HG03064 (cell line): ENCODE measurements around the gene FMNL2.

ENCODE experiments used
- ATAC-seq: cut with Tn5 transposase; IDR thresholded peaks from one replicate; pipeline ENCODE4 v1.9.1; 2021; ENCODE audit warnings: low read depth; ENCODE audit not compliant: unreplicated experiment

The FMNL2 gene

GRCh38 chr2:152565884-152566727, 231.1 kb downstream of the FMNL2 start:
- ATAC-seq, result peak; percentile 71

GRCh38 chr2:152566728-152567069, 231.7 kb downstream of the FMNL2 start:
- peak; percentile 37 for ATAC-seq

DNA sequence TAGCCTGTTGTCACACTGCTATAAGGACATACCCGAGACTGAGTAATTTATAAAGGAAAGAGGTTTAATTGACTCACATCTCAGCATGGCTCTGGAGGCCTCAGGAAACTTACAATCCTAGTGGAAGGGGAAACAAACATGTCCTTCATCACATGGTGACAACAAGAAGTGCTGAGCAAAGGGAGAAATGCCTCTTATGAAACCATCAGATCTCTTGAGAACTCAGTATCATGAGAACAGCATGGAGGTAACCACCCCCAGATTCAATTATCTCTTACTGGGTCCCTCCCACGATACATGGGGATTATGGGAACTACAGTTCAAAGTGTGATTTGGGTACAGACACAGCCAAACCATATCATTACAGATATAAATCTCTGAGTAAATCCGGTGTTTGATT, 233.6 kb downstream of the FMNL2 start:
- no peak for ATAC-seq

DNA sequence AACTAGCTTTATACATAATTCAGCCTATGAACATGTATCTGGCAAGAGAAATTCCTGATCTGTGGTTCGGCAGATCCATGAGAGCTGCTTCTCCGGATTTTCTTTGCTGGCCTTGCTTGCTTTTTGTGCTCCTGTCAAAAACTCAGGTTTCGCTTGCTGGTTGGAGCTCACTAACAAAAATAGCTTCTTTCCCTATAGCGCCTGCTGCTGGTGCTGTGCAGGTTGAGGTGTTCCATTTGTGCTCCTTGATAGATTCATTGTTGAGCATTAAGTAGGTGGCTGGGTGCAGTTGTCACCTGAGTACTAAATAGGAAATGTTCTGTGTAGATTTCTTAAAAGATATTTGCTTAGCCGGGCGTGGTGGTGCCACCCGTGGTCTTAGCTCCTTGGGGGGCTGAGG, 234.2 kb downstream of the FMNL2 start:
- no peak for ATAC-seq

DNA sequence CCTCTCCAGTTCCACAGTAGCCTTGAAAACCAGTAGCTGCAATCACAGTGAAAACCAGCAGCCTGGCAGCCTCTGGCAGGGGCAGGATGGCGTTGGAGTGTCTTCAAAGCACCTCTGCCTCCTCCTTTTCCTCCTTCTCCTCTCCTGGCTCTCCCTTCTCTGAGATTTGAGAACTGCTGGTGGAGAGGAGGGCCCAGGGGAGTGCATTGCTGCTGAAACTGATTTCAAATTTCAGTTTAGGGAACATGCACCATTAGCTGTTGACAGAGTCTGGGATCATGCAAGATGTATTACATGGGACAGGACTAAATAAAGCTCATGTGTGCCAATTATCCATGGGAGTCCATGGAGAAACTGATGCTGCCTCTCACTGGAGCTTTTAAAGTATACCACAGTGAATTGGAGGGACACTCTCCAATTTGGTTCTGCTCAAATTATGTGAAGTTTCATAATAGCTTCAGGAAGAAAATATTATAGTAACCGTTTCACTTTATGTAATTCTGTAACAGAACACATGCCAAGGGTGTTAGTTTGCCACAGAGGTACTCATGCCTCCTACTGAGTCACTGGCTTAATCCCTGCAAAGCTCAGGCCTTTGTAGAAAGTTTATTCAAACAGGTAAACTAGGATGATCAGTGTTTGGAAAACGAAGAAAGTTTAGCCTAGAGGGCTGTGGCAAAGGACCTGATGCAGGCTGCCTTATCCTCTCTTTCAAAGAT, 236.2 kb downstream of the FMNL2 start:
- ATAC-seq, result no peak

GRCh38 chr2:152572031-152572430, 237.1 kb downstream of the FMNL2 start:
- ATAC-seq, result no peak

- peak; percentile 96 for ATAC-seq
Measured at GRCh38 chr2:152573168-152573567, 238.2 kb downstream of the FMNL2 start.

DNA sequence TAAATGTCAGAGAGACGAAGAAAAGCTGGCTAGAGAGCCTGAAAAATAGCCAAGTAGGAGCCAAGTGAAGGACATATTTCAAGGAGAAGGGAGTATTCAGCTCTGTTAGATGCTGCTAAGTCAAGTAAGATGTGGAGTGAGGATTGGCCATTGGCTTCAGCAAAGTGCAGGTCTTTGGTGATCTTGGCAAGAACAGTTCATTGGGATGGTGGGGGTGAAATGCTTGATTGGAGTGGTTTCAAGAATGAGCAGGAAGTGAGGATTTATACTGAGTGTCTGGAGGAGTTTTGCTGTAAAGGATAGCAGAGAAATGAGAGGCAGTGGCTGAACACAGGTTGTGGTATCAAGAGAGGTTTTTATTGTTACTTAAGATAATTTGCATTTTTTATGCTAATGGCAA, 242.6 kb downstream of the FMNL2 start:
- no peak for ATAC-seq

DNA sequence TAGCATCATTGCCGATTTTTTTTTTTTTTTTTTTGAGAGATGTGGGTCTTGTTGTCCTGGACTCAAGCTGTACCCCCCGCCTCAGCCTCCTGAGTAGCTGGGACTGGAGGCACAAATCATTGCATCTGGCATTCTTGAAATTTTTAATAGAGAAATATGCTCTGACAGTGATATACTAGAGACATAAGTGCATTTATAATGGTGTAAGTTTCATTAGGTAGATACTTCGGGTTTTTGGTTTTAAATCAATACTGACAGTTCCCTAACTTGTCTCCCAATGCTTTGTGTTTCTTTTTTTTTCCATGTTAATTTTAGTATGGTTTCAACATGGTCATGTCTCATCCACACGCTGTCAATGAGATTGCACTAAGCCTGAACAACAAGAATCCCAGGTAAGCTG, 243.6 kb downstream of the FMNL2 start:
- no peak for ATAC-seq

- no peak for ATAC-seq
Measured at GRCh38 chr2:152580714-152581113, 245.7 kb downstream of the FMNL2 start.

DNA sequence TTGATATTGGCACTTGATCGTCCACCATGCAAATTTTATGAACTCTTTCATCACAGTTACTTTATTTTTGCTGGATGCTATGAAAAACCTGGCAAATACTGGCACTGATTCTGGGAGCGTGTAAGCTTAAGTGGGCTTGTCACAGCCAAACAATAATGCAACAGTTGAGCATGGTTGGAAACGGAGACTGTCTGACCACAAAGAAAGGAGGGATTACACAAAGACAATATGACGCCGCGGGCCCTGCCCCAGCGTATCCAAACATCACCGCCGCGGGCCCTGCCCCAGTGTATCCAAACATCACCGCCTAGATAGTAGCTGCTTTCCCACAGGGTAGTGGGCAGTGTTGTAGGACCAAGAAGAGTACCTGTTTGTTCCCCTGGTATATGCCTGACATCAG, 246.4 kb downstream of the FMNL2 start:
- no peak for ATAC-seq

DNA sequence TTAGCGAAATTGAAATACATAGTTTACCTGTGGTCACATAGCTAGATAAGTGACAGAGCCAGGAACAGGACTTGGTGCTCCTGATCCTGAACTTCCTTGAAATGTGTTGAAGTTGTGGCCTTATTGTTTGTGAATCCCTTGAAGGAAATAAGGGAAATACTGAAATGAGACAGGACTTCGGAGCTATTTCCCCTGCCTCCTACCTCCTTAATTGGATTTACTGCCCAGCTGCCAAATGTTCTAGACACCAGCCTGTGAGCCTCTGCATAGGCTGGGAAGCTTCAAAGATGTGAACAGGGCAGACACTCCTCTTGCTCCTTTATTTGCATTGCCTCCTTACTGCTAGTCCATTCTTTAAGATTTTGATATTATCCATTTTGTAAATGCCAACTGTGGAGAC, 247.1 kb downstream of the FMNL2 start:
- no peak for ATAC-seq

DNA sequence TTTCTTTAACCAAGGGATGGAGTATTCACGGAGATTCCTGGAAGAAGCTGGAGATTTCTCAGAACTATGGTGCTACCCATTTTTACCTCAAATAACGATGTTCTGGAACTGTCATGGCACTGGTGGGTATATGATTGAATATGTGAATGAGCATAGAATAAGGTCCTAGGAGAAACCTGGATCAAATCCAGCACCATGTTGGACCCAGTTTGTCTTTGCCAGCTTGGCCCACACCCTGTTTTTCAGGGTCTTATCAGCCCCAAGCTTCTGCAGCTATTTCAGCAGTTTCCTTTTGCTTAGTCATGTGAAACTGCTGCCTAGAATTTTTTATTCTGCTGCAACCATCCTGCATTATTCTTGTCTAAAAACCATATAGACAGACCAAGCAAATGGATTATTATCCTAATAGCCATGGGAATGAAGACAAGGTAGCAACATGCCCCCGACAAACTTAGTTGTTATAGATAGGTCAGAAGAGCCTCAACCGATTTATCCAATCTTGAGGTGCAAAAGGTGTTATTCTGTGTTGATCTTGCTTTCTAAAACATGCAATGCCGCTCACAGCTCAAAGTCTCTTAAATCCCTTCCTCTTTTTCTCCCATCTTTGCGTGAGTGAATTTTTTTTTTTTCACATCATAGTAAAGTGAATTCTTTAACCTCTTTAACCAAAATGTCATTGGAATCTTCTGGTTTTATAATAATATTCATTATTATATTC, 248.7 kb downstream of the FMNL2 start:
- no peak for ATAC-seq

- no peak for ATAC-seq
Measured at GRCh38 chr2:152584301-152584700, 249.3 kb downstream of the FMNL2 start.

- ATAC-seq, result no peak
Measured at GRCh38 chr2:152585830-152586484, 251.0 kb downstream of the FMNL2 start.

DNA sequence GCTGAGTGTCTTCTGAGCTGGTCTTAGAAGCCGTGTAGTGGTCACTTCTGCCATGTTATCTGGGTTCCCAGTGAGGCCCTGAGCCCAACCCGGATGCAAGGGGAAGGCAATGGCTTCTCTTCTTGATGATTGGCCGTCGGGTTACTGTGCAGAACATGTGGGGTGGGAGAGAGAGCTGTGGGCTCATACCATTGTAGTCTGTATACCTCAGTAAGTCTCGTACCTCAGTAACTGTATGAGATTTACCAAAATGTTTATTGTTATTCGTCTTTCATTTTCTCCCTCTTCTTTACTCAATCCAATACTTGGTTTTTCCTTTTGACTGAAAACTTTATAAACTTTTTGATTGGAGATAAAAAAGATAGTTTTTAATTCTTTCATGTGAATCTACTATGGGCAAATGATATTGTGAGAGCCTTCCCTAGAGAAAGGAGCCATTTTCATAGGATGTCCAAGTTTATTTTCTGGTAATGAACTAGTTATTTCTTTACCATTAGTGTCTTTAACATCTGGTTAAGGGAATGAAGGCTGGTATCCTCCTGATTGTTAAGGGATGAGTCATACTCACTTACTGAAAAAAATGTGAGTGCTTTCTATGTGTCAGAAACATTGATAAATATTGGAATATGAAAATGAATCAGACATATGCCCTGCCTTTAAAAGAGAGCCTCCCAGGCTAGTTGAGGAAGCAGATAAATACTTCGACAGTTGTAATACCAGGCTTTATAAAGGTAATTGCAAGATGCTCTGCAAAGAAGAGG, 252.4 kb downstream of the FMNL2 start:
- no peak for ATAC-seq

GRCh38 chr2:152588998-152589397, 254.0 kb downstream of the FMNL2 start:
- ATAC-seq, result no peak

- peak; percentile 80 for ATAC-seq
Measured at GRCh38 chr2:152594022-152594766, 259.2 kb downstream of the FMNL2 start.

DNA sequence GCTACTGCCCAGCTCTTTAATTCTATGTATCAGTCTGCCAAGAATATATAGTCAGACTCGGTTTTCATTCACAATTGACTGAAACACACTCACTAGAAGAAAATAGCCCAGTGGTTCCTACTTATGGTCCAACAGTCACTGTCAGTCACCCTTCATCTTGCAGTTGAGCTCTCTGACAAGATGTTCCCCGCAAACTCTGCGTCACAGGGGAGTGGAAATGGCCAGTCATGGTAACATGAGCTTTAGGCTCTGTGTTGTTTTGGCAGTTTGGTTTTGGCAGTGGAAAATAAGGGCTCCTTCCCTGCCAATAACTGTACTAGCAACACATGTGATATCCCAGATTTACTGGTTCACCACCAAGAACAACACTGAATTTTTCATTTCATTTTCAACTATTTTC, 259.8 kb downstream of the FMNL2 start:
- no peak for ATAC-seq
